HS-27A (cell line): ENCODE results near the gene PLXDC2.
"Not testable (repeated sequence)": the region's sequence is repeated elsewhere in the genome, so short reads cannot be mapped to it uniquely, and the experiment has no call there.

Source experiments
- DNase-seq: peaks from one replicate; pipeline ENCODE4 v3.0.0-alpha.2; 2012; ENCODE audit warnings: low read depth, missing footprints

PLXDC2 gene

DNA sequence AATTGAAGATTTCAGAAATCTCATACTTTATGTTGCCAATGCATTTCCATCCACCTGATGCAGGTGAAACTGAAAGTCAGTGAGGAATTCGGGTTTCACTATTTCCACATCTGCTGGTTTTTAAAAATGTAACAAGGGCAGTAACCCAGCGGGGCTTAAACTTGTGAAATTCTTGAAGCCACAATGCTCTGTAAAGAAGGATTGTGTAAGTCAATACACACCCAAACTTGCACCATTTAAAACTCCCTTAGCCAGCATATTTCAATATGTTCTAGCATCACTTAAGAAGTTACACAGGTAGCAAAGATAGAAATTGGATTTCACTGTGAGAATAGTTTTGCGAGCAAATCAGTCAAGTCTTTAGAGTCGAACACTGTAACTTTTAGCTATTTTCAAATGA, 386.1 kb downstream of the PLXDC2 start:
- DNase-seq, result no peak

DNA sequence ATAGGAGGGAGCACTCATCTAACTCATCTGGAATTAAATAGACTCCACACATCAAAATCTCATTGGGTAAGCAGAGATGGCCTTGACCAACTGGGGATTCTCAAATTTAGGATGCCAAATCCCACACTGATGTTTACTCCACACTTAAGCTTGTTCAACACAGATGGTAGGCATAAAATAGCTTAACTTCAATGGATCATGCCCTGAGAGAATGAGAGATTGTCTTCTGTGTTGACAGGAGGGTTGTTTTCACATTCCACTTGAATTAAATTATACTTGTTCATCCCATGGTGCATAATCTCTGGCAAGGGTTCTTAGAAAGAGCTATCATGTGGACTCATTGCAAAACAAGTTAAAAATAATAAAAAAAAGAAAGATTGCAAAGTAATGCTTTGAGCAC, 391.4 kb downstream of the PLXDC2 start:
- DNase-seq, result no peak

DNA sequence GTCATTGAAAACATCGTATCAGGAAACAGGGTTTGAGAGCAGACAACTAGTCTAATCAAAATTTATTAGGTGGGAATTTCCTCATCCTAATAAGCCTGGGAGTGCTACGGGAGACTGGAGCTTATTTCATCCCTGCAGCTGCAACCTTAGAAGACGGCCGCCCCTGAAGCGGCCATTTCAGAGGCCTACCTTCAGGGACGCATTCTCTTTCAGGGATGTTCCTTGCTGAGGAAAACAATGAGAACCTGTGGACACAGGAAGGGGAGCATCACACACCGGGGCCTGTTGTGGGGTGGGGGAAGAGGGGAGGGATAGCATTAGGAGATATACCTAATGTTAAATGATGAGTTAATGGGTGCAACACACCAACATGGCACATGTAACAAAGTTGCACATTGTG, 392.9 kb downstream of the PLXDC2 start:
- not testable (repeated sequence) for DNase-seq

DNA sequence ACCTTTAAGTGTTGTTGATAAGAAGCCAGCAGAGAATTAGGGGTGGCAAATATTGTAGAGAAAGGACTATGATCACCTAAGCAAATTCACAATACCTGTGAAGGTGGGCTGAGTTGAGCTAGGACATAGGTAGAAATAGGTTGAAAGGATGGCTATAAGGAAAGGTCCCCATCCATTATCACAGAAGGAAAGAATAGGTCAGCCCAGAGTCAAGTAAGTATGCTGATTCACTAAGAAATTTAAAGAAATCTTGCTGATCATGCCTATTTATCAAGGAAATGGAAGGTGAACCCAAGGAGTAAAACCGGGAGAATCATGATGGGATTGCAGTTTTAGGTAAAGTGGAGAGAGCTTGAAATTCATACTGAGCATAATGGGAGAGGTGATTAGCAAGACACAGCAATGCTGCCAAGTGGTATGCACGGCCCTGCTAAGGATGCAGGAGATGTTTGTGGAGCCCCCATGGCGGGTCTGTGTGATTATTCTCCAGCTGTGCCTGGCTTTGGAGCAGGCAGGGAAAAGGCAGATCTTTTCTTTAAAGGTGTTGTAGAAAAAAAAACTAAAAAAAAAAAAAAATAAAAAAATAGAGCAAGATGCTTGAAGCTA, 399.4 kb downstream of the PLXDC2 start:
- no peak for DNase-seq

DNA sequence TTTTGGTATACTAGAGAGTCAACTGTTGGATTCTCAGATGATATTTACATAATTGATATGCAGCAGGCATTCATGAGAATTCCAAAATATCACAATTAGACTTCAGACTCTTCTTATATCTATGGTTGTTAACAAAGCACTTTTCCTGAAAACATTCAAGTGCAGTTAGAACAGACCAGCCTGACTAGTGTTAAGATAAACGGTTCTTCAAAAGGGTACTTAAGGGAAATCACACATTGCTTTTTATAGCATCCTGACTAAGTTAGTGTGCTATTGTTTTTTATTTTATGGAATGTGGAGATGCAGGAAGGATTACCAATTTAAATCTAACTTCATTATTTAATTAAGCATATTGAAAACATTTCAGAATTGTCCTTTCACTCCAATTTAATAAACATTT, 405.1 kb downstream of the PLXDC2 start:
- no peak for DNase-seq

DNA sequence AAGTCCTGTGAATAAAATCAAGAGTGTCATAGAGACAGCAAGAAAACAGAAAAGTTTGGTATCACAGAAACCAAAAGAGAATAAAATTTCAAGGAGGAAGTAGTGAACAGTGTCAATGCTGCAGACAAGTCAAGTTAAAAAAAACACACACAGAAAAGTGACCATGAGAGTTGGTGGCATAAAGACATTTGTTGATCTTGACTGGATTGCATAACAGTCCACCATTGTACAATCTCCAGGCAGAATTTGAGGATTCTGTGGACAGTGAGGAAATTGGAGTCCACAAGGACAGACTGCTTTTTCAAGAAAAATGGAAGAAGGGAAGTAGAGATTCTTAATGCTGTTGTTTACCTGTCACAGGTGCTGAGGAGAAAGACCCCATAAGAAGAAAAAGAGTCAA, 412.5 kb downstream of the PLXDC2 start:
- no peak for DNase-seq

DNA sequence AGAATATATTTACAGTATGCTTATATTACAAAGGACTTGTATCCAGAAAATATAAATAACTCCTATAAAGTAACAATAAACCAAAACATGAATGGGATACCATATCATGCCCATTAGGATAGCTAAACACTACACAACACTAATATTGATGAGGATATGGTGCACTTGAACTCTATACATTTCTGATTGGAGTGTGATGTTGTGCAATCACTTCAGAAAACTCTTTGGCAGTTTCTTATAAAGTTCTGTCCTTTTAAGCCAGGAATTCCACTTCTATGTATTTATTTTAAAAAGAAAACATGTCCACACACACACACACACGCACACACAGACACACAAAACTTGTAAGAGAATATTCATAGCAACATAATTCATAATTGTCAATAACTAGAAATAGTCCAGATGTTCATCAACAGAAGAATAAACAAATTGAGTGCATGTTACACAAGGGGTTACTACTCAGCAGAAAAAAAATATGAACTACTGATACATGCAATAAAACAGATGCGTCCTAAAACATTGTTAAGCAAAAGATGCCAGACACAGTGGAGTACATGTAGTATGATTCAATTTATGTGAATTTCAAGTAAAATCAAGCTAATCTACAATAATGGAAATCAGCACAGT, 416.0 kb downstream of the PLXDC2 start:
- DNase-seq, result no peak

DNA sequence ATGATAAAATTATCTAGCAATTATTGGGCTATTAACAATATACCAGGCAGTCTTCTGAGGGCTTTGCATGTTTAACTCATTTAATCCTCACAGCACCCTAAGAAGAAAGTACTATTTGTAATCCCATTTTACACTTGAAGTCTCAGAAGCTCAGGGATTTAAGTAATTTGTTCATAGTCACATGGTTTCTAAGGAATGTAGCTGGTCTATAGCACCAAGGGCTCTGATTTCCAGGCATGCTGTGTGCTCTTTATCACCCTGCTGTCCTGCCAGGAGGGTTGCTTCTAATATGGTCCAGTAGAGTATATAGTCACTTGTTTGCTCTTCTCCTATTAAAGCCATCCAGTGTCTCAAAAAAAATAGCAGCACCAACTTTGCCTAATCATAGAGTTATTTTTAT, 417.2 kb downstream of the PLXDC2 start:
- DNase-seq, result no peak

DNA sequence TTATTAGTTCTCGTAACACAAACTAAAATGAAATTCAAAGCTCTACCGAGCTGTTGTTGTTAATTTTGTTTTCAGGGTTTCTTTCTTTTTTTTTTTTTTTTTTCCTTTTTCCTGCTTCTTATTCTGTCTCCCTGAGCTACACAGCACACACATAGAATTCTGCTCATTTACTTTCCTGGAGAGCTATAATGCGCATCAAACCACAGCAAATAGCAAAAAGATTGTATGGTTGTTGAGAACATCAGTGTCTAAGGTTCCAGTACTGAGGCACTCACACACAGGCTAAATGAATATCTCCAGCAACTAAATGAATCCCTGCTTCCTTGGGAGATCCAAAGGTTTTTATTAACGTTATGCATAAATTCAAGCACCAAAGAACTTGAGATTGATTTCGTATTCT, 418.3 kb downstream of the PLXDC2 start:
- DNase-seq, result no peak

DNA sequence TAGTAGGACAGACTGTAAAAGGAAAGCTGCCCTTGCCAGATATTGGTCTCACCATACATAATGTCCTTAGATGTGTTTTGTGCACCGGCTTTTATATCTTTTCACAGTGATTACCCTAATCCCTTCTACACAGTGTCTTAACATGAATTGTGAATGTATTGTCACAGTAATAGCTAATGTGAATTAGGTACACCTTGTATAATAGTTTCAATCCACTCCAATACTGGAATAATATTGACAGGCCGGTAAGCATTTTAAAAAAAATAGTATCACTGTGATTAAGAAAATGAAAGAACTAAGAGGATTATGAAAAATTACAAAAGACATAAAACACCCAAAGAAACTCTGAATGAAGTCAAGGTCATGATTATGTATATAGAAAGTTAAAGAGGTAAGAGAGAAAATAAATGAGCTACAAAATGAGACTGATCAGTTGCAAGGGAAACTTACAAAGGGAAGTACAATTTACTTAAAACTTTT, 420.9 kb downstream of the PLXDC2 start:
- no peak for DNase-seq

DNA sequence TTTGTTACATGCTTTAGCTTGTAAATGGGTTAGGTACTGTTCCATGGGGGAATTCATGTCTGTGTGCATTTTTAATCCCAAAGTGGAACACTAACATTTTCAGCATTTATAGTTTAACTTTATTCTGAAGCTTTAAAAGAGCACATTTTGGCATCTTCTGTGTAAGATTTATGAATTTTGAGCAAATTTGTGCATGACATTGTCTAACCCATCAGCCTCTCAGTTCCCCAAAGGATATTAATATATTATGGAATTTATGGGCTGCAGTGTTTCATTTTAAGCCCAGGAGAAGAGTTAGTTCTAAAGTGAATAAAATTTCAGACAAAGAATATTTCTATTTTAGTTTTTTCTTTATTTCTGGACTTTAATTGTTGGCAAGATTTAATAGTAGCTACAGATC, 421.4 kb downstream of the PLXDC2 start:
- DNase-seq, result no peak

DNA sequence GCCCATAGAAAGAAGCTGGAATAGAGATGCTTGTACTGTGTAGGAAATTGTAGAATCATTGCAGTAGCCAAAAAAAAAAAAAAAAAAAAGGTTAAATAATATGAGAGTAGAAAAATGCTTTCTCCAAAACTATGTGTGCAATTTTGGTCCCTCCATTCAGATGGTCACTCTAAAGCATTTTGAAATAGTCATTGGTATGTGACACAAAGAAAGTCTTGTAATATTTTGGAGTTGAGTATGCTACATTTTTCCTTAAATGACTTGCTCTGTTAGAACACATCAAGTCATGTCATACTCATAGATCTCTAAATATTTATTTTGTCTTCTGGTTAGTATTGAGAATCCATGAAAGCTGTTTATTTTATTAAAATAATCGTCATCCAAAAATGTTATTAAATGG, 424.4 kb downstream of the PLXDC2 start:
- no peak for DNase-seq

DNA sequence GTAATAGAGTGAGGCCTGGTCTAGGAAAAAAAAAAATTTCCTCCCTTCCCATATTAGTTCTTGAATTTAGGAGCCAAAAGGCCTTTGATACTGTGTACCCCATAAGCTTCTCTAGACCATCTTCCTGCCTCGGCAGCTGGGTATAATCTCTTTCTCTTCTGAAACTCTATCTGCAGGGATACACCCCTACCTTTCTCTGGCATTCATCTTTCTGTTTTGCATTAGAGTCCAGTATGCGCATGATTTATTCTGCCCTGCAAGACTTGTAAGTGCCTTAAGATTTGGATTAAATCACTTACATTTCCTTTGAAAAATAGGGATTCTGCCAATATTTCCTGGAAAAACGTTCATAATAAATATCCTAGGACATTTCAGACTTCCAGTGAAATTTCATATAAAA, 431.2 kb downstream of the PLXDC2 start:
- DNase-seq, result no peak

DNA sequence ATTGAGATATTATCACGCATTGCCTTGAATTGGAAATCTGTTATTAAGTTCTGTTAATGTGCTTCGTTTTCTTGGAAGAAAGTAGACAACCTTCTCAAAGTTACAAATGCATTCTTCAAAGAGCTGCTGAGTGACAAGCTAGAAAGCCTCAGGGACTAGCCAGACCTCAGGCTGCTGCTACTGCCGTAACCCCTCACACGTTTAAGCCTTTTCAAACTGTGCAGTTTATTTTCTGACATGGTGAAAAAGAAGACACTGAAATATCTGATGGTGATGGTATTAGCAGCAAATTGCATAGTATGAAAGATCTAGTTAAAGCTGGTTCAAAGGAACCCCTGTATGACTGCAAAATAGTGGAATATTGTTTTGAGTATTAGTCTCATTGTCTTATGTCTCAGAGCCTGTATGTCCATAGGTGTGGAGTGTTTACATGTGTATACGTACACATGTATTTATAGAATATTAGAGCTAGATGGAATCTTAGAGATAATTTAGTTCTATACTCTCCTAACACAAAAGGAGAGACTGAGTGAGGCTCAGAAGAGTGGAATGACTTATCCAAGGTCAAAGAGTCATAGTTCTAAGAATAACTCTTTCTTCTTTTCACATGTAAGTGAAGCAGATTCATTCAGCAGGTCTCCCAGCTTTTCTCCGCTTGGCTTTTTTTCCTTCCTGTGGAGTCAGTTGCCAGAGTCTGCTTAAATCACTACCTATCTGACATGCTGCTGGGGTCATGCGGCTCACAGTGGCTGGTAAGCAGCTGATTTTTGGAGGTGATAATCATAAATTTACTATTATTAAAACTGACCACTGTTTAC, 431.9 kb downstream of the PLXDC2 start:
- no peak for DNase-seq

DNA sequence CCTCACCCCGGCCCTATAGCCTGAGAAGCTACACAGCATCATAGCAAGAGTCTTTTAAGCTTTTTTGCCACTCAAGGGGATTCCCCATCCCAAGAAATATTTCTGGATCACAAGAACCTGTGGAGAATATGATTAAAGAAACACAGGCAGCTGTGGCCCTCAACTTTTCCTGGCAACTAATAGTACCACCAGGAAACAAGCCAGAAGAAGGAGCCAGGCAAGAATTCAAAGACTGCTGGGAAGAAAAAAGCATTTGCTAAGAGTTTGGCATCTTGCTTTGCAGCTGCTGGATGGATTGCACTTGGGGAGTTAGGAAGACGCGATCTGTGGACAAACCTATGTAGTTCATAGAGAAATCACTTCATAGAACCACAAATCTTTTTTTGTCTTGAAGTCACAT, 437.8 kb downstream of the PLXDC2 start:
- no peak for DNase-seq

DNA sequence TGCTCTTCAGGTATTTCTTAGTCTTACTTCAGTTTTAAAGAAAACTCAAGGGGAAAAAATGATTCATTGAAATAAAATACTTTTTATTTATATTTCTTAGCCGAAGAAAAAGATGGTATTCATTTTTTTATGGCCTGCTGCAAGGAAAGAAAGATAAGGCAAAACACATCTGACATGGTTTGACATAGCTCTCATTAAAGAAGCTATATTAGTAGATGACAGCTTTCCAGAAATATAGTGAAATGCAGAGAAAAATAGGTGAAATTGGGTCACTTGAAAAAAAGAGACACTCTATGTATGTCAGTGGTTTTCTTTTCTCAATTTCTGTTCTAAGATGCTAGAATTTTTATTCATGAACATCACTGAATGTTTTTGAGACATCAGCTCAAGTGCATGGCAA, 438.3 kb downstream of the PLXDC2 start:
- no peak for DNase-seq

DNA sequence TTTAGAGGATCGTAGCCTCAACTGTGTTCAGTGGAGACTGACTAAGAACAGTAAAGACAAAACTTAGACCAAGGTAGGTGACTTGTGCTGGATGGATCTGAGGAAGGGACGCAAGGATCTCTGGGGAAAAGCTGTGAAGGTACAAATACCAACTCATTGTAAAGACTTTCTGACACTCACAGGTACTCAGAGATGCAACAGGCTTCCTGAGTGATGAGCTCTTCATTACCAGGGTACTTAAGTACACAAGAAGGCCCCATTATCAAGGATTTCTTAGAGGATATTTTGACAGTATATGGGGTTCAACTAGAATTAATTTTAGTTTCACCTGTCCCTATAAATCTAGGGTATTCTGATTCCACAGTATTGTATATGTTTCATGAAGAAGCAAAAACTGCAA, 440.7 kb downstream of the PLXDC2 start:
- no peak for DNase-seq

DNA sequence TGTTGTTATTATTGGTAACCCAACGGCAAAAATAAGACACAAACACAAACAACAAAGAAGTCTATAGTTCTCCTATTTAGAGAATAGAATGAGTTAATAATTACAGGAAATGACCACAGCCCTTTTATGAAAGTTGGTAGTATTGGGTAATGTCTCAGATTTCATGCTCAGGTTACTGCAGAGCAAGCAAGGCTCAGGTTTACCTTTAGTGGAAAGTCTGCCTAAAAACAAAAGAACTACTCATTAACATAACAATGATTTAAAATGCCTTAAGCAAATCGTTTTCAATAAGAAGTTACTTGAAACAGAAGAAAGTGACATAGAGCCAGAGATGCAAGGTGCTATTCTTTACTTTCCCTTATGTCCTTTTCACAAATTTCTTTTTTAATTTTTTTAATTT, 441.2 kb downstream of the PLXDC2 start:
- no peak for DNase-seq

DNA sequence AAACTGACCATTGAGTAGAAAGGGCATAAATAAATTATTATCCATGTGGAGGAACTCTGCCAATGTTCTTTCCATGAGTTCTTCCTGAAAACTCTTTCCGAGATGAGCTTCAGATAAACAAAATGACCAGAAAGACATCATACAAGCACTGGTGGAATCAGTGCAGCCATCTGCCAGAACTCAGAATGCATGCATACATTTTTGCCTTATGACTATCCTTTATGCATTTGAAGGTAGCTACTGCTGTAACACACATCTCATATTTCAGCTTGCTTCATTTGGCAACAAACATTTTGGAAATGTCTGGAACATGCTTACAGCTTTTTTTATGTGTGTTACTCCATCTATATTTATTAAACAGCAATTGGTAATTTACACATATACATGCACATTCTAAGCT, 448.9 kb downstream of the PLXDC2 start:
- DNase-seq, result no peak

DNA sequence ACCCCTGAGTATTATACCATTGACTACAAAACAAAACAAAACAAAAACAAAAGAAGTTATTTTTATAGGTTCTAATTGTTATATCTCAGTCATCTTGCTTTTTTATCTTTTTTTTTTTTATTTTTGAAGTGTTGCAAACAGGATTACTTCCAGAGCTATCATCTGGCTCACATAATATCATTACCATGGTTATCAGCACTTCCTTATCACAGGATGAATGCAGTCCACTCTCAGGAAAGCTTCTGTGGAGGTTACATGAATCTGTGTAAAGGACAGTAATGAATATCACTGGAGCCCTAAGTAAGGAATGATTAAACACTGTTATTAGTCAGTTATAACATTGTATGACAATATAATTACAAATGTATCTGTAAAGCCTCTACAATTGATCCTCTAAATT, 451.5 kb downstream of the PLXDC2 start:
- no peak for DNase-seq

DNA sequence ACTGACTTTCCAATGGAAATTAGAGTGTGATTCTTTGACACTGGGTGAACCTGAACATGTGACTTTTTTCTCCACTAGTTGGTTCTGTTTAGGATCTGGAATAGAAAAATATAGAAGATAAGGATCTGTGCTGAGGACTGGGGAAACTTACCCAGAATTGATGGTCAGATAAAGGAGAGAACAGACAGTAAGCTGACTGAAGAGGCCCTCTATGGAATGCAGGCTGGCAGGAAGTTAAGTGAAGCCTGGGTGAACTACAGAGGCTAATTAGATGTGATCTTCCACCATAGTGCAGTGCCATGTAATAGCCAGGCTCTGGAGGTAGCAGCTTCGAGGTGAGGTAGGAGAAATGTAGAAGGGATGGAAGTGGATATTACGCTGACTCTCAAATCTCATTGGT, 455.3 kb downstream of the PLXDC2 start:
- no peak for DNase-seq

DNA sequence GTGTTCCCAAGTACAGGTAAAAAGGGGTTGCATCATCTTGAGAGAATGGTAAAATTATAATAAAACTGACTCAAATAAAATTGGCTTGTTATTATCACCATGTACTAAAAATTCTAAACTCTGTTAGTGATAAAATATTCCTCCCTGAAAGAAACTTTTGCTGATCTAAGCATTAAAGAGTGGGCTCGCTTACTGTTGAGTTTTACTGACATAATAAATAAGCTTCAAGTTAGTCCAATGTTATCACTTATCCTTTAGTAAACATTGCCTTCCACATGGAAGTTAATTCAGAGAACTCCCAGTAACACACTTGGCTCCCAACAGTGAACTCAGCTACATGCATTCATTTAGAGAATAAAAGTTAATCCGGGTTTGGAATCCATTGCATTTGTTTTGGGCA, 456.4 kb downstream of the PLXDC2 start:
- DNase-seq, result no peak

DNA sequence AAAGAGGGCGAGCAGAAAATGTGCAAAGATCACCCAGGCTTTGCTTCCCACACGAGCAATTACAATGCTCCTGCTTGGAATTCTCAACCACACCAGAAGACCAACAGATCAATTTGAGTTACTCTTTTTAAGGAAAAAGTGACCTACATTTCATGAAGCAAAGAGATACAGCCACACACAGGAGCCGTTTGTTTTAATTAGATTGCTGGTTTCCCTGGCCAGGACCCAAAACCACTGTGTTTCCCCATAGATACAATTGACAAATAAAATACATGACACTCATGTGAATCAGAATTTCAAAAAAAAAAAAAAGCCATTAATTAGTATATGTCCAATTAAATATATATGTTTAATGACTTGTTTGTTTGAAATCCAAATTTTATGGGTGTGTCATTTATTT, 458.3 kb downstream of the PLXDC2 start:
- no peak for DNase-seq
